Stimulated activated CD8-positive, alpha-beta memory T cell treated with anti-CD3 and anti-CD28 coated beads, Interleukin-12 subunit alpha, Interleukin-12 subunit beta, amount 100 ng/mL, for 24 hours (primary cell): ENCODE results near the gene GDPD4.

Experiments
- DNase-seq: peaks from one replicate; pipeline ENCODE4 v3.0.0-alpha.2; 2020; ENCODE audit errors: extremely low read depth

The GDPD4 gene

DNA sequence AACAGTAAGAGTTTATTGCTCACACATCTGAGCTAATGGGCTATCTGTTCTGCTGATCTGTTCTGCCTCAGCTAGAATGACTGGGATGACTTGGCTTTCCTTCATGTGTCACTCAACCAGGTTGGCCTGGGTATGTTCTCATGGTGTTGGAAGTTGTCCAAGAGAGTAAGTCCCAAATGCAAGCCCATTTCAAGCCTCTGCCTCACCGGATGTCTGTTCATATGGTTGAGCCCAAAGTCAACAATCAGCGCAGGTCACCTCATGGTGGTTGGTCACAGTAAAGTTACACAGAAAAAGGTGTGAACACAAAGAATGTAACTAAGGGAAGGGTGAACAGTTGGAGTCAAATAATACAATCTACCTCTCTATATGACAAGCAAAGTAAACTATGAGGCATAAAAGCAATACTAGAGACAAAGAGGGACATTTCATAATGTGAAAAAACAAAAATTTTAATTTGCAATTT, 1.9 kb downstream of the GDPD4 start:
- no peak for DNase-seq

DNA sequence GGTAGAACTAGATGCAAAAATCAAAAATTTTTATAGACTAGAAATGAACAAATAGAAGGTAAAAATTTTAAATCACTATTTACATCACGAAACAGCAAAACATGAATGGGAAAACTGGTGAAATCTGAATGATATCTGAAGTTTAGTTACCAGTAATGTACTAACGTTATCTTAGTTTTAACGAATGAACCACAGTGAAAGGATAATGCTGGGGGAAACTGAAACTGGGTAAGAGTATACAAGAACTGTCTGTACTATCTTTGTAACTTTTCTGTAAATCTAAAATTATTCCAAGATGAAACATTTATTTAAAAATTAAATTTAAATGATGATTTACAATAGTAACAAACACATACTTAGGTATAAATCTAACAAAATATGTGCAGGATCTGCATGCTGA, 7.4 kb downstream of the GDPD4 start:
- DNase-seq: no peak

DNA sequence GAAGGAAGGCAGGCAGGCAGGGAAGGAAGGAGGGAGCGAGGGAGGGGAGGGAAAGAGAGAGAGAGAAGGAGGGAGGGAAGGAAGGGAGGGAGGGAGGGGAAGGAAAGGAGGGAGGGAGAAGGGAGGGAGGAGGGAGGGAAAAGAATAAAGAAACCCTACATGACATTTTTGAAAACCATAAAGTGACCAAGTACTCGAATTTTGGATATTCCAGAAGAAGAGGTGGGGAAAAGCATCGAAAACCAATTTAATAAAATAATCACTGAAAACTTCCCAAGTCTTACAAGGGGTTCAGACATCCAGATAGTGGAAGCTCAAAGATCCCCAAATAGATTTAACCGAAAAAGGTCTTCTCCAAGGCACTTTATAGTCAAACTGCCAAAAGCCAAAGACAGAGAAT, 11.7 kb downstream of the GDPD4 start:
- no peak for DNase-seq

DNA sequence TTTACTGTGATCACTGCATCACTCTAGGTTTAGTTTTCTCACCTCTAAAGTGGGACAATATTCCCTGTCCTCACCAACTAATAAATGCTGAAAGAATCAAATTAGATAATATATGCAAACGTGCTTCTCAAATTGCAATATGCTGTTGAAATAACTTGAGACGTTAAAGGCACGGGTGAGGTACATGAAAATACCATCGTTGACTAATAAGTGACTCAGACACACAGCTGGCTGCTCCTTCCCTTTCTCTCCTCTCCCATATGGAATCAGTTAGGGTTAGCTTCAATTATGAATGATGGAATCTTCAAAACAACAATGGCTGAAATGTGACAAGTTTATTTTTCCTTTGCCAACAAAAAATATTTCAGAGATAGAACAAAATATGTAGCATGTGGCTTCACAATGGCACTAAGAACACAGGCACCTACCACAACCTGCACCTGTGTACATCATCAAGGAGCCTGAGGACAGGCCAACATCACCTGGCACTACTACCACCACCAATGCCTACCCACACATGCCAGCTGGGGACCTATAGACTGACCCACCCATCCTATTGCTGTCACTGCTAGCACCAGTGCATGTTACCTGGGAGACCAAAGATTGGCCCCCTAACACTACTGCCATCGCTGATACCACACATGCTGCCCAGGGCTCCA, 13.7 kb downstream of the GDPD4 start:
- no peak for DNase-seq

DNA sequence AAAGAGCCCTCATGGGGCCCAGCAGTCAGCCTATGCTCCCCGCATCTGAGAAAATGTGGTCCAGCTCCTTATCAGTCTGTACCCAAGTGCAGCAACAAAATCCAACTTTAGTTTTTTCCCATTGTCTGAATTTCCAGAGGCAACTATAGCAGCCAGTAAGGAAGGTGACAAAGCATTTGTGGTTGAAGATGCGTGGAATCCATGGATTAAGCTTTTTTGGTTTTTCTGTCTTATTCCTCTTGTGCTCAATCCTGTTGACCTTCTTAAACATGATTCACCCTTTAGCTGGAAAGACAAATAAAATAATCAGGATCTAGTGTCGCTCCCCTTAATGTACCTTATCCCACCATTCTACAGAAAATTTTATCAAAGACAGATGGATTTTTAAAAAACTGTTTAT, 14.3 kb downstream of the GDPD4 start:
- DNase-seq: no peak

DNA sequence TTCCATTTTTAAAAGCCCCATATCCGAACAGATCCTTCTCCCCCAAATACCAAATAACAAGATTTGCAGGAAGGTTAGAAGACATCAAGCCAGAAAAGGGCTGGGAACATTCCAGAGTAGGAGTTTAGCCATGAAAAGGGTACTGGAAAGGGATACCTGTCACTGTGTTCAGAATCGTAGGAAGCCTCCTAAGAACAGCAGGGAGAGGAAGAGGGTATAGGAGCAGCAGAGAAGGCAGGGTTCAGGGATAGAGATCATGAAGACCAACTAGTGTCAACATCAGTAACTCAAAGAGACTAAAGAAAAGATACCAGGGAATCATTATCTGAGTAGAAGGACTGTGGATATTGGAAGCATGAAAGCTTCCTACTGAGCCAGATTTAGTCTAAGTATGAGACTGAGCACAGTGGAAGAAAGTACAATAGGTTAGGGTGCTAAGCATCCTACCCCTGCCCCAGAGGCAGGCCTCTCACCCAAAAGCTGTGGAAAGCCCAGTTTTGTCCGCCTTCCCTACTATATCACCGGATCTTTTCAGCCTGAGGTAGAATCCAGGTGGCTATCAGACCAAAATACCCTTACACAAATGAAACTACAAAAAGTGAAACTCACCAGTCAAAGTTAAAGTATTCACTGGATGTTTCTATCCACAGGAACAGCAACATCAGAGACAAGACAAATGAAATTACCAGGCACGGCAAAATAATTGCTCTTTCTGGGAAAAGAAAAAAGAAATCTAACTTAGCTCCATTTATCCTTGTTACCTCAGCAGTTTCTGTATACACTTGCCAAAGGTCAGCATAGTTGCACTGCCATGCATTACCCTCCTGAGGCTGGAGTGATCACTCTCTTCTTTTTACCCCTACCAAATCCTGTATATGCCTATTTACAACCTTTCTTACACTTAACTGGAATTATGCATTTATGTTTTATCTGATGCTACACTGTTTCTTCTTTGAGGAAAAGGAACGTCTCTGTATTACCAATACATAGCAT, 16.7 kb downstream of the GDPD4 start:
- no peak for DNase-seq

DNA sequence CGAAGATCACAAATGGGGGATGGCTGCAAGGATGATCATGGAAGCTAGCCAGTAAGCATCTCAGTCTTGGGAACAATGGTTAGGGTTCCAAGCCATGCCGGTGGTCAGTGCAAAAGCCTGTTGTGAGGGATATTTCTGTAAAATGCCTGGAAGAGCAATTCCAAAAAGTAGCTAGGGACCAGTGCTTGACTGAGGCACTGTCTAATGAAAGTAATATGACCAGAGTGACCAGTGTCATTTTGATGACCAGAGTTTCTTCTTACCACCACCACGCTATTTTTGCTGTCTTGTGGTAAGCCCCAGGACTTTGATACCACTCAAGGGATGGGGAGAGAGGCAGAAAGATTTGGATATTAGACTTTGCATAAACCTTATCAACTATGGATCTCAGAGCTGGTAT, 18.4 kb downstream of the GDPD4 start:
- no peak for DNase-seq

DNA sequence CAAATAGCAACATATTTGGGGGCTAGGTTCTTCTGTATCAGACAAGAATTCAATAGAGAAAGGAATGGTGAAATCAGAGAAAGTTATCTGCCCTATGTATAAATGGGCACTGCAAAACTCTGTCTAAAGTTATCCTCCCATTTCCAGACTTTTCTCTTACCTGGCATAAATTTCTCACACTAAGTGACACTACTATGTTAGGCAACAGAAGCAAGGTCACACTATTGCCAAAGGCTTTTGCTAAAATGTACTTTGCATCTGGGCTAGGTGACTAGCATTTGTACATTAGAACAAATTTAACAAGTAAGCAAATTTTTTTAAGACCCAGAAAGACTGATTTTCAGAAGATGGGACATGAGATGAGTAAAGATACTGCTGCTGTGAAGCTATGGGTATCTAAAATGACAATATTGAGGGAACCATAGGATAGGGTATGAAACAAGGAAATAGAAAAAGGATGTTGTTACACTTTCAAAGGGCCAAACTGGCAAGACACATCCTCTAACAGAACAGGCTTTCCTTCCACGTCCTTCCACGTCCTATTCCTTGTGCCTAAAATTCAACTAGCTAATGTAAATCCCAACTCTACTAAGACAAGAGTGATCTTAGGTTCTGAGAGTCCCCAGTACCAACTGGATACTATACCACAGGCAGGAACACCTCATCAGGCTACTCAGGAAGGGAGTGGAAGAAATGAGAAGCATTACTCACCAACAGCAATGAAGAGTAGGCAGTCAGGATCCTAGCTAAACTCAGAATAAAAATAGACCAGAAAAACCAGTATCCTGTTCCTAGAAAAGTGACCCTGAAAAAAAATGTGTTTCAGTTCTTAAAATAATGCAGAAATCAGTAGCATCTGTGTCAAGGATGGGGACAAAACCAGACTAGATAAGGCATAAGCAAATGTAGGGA, 22.6 kb downstream of the GDPD4 start:
- DNase-seq: no peak

DNA sequence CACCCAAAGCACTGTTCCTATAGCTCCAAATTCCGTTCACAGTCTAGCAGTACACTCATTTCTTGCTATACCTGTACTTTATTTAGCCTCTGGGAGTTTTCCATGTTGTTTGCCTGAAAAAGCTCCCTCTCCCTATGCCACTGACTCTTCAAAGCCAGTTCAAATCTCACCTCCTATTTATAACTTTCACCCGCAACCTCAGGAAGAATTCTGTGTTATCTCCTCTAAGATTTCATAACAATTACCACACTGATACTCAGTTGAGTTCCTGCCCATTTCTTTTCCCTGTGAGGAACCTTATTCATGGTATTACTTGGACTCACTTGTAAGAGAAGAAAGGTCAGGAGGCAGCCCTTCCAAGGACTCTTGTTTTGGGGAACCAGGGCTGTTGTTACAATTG, 25.2 kb downstream of the GDPD4 start:
- no peak for DNase-seq

DNA sequence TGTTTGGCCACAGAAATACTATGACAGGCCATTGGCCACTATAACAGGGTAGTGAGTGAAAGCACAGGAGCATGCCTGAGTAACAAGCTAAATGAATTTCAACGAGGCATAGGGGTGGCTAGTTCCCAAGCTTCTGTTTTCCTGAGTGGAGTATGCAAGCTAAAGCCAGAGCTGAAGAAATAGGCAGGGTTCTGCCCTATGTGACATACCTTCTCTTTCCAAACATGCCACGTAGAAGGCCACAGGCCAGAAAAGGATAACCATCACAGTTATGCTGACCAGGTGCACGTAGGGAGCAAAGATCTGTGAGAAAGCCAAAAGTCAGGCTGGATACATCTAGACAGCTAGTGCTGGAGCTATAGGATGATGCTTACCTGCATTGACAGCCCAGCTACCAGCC, 30.6 kb downstream of the GDPD4 start:
- no peak for DNase-seq

DNA sequence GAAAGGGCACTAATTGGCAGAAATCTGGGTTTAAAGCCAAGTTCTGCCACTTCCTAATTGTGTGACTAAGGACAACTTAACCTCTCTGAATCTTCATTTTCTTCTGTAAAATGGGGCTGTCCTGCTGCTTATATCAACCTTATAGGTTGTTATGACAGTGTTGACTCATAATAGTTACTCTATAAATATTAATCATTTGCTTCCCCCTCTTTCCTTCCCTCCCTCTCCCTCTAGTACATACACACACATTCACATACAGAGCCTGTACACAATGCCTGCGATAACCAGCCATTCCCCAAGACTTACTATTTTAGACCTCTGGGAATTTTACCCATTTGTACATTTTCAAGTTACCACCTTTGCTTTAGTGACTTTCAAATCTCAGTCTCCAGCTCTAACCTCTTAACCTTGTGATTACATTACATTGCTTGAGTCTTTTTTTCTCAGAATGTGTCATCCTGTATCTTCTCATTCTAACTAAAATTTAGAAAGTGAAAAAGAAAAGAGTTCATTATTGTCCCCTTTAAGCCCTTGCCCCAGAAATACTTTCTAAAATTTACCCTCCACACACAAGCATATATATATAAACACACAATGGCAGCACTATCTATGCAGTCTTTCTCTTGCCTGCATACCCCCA, 31.9 kb downstream of the GDPD4 start:
- DNase-seq: no peak

DNA sequence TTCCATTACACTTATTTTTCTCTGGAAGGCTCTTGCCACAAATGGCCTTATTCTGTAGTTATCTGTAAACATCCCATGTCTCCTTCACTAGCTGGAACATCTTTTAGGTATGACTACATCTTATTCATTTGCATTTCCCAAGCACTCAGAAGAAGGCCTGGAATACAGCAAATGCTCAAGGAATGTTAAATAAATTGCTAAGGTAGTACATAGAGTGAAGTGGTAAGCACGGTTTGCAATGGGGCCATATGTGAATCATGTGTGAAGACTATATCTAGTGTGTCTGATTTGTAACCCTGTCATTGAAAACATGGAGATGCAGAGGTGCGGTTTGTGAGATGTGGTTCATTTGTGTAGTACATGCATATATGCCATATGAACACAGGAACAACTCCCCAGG, 33.5 kb downstream of the GDPD4 start:
- DNase-seq: no peak

DNA sequence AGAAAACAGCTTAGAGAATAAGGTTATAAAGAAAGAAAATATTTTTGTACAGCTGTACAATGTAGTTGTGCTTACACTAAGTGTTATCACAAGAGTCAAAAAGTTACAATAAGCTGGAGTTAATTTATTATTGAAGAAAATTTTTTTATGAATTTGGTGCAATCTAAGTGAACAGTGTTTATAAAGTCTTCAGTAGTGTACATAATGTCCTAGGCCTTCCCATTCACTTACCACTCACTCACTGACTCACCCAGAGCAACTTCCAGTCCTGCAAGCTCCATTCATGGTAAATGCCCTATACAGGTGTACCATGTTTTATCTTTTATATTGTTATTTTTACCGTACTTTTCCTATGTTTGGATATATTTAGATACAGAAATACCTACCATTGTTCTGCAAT, 34.7 kb downstream of the GDPD4 start:
- DNase-seq: no peak

DNA sequence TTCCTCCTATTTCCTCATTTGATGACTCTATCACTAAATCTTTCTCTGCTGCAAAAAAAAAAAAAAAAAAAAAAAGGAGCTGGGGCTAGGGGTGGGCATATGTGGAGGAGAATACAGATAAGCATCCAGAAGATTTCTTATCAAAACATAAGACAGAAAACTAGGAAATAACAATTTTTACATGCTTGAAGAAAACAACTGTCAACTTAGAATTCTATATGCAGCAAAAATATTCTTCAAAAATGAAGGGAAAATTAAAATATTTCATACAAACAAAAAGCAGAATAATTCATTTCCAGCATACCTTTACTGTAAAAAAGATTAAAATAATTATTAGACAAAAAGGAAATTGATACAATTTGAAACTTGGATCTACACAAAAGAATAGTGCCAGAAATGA, 38.7 kb downstream of the GDPD4 start:
- no peak for DNase-seq

DNA sequence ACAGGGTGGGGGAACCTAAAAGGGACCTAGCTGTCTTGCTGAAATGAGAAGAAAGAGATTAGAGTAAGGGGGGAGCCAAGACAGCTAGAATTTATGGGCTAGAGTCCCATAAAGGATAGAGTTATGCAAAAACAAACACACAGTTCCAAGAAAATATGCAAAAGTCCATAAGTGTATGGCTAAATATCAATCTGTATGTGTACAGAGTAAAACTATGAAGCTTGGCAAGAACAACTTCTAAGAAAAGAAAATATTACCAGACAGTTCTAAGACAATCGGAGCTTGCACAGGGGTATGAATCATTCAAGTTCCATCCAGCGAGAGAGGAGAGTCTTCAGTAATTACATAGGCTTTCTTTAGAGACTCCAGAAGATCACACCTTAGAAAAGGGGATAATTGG, 41.8 kb downstream of the GDPD4 start:
- DNase-seq: no peak

DNA sequence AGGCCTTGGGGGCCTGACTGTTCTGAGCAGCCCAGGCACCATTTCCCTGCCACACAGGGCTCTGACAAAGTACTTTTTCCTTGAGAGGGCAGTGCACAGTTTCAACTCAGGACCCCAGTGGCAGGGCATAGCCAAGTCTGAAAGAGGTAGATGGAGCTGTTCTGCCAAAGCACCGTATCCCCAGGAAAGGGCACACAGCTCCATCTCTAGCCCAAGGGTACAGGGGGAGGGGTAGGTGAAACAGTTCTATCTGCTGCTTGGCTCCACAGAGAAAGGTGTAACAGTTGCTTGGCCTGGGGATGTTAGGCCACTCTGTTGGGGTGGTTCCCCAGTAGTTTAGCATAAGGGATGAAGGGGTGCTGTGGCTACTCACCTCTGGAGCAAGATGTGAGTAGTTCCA, 47.8 kb downstream of the GDPD4 start:
- no peak for DNase-seq

DNA sequence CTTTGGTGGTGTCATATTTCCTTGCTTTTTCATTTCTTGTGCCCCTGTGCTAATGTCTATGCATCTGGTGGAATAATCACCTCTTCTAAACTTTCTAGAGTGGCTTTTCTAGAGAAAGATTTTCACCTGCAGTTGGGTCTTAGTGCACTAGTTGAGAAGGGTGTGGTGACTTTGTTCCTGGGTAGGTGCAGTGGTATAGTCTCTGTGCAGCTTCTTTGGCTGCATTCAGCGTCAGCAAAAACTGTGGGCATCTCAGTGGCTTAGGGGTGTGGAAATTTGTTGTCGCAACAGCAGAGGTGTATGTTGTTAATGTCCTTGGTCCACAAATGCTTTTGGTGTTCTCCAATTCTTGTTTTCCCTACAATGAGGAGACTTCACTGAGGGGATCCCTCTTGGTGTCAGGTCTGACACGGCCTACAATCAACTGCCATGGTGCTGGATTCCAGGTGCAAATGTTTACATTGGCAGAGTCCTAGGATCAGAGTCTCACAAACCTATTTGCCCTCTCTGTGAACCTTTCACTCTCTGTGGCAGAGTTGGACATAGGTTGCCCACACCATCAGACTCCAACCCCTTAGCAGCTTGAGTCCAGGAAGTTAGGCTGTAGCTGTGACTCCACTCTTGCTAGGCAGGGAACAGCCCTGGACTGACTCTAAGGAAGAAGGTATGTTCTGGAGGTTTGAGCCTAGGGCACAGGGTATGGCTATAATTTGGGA, 48.8 kb downstream of the GDPD4 start:
- no peak for DNase-seq

DNA sequence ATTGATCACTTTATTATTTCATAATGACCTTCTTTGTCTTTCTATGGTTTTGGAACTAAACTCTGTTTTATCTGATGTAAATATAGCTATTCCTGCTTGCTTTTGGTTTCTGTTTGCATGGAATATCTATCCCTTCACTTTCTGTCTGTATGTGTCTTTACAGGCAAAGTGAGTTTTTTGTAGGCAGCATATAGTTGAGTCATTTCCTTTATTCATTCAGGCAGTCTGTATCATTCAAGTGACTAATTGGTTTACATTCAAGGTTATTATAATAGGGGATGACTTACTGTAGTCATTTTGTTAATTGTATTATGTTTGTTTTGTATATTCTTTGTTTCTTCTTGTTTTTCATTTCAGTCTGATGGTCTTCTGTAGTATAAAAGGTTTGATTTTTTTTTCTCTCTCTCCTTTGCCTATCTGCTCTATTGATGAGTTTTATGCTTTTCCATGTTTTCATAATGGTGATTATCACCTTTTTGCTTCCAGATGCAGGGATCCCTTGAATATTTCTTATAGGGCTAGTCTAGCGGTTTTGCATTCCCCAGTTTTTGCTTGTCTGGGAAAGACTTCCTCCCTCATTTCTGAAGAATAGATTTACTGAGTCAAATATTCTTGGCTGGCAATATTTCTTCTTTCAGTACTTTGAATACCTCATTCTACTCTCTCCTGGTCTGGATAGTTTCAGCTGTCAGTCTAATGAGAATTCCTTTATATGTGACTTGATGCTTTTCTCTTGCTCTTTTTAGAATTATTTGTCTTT, 50.4 kb downstream of the GDPD4 start:
- DNase-seq: no peak

DNA sequence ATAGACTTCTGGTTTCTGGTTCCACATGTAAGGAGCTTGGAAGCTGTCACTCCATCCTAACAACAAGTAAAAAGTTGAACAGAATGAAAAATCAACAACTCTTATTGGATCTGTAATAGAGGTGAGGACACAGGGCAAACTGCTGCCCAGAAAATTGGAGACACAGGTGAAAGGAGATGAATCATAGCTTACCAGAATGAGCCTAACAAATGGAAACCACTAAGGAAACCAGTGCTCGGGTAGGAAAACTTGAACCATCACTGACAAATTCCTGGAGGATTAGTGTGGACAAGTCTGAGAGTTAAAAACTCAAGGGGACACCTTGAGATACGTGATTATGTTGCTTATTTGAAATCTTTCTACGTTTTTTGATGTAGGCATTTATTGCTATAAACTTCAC, 52.1 kb downstream of the GDPD4 start:
- no peak for DNase-seq
